COLO668 (cell line): Measurements from ENCODE around the gene ANAPC16.
"Not testable (repeated sequence)": the region's sequence is repeated elsewhere in the genome, so short reads cannot be mapped to it uniquely, and the experiment has no call there.

ENCODE experiments used
- DNase-seq: peaks from one replicate; lab custom pipeline; 2025; ENCODE audit not compliant: unreplicated experiment; lab: John Stamatoyannopoulos, UW

Gene ANAPC16

GRCh38 chr10:72277340-72277995 is 61.7 kb downstream of the ANAPC16 start:
- DNase-seq = no peak

- no peak for DNase-seq
Observed at GRCh38 chr10:72277996-72278667, 62.3 kb downstream of the ANAPC16 start.

GRCh38 chr10:72278668-72279393 is 63.0 kb downstream of the ANAPC16 start:
- no peak for DNase-seq

- not testable (repeated sequence) for DNase-seq
Observed at GRCh38 chr10:72279587-72279986, 63.8 kb downstream of the ANAPC16 start.

- DNase-seq = no peak
Observed at GRCh38 chr10:72283131-72283530, 67.3 kb downstream of the ANAPC16 start.
